Stimulated activated CD8-positive, alpha-beta memory T cell treated with anti-CD3 and anti-CD28 coated beads, Interleukin-2, amount 100 ng/mL, for 48 hours (primary cell): ENCODE measurements around the gene ZNF239.
"Not testable (repeated sequence)": the region's sequence is repeated elsewhere in the genome, so short reads cannot be mapped to it uniquely, and the experiment has no call there.

ENCODE experiments used
- DNase-seq, 2 donors: peaks; one replicate each; pipeline ENCODE4 v3.0.0-alpha.2; 2020; ENCODE audit warnings: low read depth in 2 of 2

The ZNF239 gene

GRCh38 chr10:43576580-43576979 lies 2.2 kb upstream of the ZNF239 start:
- no peak for DNase-seq

- no peak for DNase-seq
These were observed 1.6 kb upstream of the ZNF239 start for GRCh38 chr10:43576062-43576461.

DNA sequence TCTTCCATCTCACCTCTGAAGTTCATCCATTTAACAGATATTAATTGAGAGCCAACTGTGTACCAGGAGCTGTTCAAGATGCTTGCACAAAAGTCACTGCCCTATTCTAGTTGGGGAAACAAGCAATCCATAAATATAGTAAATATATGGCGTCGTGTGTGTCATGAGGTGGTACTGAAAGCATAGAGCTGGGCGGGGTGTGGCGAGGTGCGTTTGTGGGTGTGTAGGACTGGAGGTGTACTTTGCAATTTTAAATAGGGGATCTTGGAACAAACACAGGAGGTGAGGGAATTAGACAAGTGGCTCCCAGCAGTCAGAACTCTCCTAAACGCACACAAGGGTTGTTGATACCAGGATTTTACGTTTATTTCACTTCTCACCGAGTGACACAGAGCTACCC lies 490 bp upstream of the ZNF239 start:
- DNase-seq: no peak

DNA sequence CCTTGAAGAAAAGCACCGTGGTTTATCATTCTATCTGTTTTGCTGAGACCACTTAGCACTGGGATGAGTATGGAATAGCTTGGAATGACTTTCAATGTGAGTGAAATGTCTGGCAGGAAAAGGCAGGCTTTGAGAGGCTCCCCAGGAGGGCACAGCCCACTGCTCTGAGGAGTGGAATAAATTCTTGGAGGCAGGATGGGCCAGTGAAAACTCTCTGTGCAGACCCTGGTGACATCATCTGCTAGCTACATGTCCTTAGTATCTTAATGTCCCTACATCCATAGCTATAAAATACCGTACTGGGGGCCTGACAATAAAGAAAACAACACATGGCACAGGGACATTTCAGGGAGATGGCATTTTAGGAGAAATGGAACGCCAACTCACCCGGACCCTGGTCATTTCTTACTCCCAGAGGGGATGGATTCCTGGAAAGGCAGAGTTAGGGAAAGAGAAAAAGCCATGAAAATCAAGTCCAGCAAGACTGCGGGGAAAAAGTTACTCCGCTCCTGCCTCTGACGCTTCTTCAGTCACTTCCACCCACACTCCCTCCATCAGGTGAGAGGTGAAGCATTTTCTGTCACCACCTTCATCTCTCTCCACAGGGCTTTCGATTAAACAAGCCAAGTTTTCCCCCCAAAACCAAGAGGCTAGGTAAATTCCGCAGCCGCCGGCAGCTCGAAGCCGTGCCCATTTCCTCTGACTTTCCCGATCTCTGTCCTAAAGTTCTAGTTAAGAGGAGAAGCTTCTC lies 991 bp downstream of the ZNF239 start:
- no peak for DNase-seq

DNA sequence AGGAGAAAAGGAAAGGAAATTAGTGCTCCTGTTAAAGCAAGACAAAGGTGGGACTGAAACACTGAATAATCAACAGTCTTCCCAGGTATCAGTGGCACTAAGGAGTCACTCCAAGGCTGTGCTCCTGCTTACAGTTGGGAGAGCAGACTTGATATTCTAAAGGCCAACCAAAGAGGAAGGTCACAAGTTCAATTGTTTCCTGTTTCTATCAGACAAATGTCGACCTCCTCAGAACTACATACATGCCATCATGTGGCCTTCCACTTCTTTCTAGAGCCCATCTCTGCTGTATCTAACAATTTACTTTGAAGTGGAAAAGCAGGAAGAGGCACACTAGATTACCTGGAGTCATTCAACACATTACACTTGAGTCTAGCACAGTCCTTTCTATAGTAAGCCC lies 3.4 kb downstream of the ZNF239 start:
- DNase-seq: no peak

GRCh38 chr10:43569681-43570080 lies 4.7 kb downstream of the ZNF239 start:
- DNase-seq: no peak

DNA sequence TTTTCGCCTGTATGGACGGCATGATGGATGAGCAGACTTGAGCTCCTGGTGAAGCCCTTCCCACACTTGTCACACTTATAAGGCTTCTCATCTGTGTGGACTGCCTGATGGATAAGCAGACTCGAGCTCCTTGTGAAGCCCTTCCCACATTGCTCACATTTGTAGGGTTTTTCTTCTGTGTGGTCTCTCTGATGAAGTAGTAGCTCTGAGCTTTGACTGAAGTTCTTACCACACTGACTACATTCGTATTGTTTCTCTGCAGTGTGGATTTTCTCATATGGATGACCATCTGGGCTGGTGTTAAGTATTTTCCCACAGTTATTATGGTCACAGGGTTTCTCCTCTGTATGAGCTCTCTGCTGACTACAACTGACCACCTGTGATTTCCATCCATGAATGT lies 17.2 kb downstream of the ZNF239 start:
- DNase-seq: no peak

DNA sequence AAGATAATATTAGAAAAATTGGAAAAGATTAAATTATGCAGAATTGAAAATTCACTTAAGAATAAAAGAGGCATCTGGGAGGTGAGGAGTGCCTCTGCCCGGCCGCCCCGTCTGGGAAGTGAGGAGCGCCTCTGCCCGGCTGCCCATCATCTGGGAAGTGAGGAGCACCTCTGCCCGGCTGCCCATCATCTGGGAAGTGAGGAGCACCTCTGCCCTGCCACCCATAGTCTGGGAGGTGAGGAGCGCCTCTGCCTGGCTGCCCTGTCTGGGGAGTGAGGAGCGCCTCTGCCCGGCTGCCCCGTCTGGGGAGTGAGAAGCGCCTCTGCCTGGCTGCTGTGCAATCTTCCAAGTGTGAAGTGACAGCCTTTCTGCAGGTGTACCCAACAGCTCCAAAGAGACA lies 30.7 kb downstream of the ZNF239 start:
- DNase-seq: not testable (repeated sequence)

DNA sequence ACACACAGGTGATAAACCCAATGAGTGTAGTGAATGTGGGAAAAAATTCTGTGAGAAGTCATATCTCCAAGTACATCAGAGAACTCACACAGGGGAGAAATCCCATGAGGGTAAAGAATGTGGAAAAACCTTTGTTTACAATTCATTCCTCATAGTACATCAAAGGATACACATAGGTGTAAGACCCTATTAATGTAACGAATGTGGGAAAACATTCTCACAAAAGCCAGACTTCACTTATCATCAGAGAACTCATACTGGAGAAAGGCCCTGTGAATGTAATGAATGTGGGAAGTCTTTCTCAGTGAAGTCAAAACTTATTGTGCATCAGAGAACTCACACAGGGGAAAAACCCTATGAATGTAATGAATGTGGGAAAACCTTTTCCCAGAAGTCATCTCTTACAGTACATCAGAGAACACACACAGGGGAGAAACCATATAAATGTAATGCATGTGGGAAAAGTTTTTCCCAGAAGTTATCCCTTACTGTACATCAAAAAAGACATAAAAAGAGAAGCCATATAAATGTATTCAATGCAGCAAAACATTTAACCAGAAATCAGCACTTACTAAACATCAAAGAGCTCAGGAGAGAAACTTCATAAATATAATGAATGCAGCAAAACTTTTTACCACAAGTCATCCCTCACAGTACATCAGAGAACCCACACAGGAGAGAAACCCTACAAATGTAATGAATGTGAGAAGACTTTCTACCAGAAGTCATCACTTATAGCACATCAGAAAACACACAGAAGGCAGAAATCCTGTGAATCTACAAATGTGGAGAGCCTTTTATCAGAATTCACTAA lies 49.8 kb downstream of the ZNF239 start:
- DNase-seq: no peak
